Testis (tissue), 2 donors: Measurements from ENCODE around the gene GABRA4.

Experiments used
- CTCF ChIP-seq, 3 experiments: fragments of 450-650 bp in 2 of 3; fragments of 200-600 bp in 1 of 3; sonication (generic) in 1 of 3; IDR thresholded peaks; one replicate each; pipeline ENCODE4 v1.5.1; 2016 to 2019; ENCODE audit warnings: antibody characterized with exemption in 3 of 3, mild to moderate bottlenecking in 2 of 3, moderate library complexity in 1 of 3
- POLR2A ChIP-seq: fragments of 450-650 bp; IDR thresholded peaks from one replicate; pipeline ENCODE4 v1.6.1; 2017; ENCODE audit warnings: antibody characterized with exemption, mild to moderate bottlenecking, moderate library complexity

DNA sequence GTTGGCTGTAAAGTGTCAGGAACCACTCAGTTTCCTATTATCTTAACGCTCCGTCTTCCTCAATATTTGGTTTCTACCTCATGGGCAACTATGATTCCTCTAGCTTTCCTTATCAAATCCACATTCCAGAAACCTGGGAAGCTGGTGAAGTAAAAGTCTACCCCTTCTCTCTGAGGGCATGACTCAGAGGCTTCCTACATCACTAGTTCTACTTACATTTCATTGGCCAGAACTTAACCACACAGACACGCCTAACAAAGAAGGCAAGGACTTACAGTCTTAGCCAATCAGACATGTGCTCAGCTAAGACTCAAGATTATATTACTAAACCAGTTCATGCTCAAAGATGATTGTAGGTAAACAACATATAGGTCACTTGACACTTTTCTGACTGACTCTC is 114.7 kb downstream of the GABRA4 start:
- TF ChIP-seq CTCF (IDR thresholded peaks at IDR 0.05) (no peak), POLR2A (no peak)
